ENCODE data around the gene B4GALT3.

DNA sequence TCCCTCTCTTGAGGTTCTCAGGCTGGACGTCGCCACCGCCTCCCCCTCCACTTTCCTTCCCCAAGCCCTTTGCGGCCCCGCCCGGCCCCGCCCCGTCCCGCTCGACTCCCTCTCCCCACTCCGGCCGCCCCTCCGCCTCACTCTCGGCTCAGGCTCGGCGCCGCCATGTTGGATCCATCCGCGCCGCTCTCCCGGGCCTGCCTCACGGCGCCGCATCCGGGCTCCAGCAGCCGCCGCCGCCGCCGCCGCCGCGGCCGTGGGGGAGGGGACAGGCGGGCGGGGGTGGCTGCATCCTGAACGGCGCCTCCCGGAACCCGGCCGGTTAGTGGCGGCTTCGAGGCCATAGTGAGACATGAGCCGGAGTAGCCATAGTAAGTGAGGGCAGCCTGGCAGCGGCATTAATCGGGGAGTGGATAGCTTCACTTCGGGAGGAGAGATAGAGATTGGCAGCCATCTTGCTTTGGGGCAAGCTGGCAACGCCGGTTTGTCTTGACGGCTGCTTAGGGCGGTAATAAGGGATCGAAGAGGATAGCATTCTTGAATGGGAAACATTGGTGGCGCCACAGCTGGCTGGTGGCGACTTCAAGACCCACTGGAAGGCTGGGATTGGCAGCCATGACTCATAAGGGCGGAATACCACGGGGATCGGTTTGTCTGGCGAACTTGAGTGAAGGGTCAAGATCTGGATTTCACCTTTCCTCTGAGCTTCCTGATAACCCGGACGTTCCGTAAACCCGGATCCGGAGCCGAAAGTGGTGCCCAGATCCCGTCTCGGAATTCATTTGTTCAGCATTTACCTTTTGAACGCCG lies 44.7 kb downstream of the B4GALT3 start, which contains the start of gene DEDD:
- TF ChIP-seq BACH2 (CRISPR knock-in tag; IDR thresholded peaks at IDR 0.05; ENCODE audit: borderline replicate concordance) (no peak), RARB (CRISPR knock-in tag; IDR thresholded peaks at IDR 0.05) (no peak), PPARA (CRISPR knock-in tag; IDR thresholded peaks at IDR 0.05; ENCODE audit: borderline replicate concordance) (no peak), ARNTL (CRISPR knock-in tag; IDR thresholded peaks at IDR 0.05; ENCODE audit: borderline replicate concordance, low read depth) (no peak), ZFP30 (CRISPR knock-in tag; IDR thresholded peaks at IDR 0.05) (no peak), GLIS3 (CRISPR knock-in tag; IDR thresholded peaks at IDR 0.05) (no peak), ISL1 (CRISPR knock-in tag; IDR thresholded peaks at IDR 0.05) (no peak), ZNF565 (CRISPR knock-in tag; conservative IDR thresholded peaks at IDR 0.05; ENCODE audit: low read depth) (no peak), TOX (CRISPR knock-in tag; IDR thresholded peaks at IDR 0.05; ENCODE audit: borderline replicate concordance) (0 out of 2 replicates have a peak, but pooled peaks have one; percentile 6)
- TF ChIP-seq, protein P1, sequence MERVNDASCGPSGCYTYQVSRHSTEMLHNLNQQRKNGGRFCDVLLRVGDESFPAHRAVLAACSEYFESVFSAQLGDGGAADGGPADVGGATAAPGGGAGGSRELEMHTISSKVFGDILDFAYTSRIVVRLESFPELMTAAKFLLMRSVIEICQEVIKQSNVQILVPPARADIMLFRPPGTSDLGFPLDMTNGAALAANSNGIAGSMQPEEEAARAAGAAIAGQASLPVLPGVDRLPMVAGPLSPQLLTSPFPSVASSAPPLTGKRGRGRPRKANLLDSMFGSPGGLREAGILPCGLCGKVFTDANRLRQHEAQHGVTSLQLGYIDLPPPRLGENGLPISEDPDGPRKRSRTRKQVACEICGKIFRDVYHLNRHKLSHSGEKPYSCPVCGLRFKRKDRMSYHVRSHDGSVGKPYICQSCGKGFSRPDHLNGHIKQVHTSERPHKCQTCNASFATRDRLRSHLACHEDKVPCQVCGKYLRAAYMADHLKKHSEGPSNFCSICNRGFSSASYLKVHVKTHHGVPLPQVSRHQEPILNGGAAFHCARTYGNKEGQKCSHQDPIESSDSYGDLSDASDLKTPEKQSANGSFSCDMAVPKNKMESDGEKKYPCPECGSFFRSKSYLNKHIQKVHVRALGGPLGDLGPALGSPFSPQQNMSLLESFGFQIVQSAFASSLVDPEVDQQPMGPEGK (CRISPR knock-in tag; IDR thresholded peaks at IDR 0.05; ENCODE audit: borderline replicate concordance), result no peak
- TF ChIP-seq, protein P2, sequence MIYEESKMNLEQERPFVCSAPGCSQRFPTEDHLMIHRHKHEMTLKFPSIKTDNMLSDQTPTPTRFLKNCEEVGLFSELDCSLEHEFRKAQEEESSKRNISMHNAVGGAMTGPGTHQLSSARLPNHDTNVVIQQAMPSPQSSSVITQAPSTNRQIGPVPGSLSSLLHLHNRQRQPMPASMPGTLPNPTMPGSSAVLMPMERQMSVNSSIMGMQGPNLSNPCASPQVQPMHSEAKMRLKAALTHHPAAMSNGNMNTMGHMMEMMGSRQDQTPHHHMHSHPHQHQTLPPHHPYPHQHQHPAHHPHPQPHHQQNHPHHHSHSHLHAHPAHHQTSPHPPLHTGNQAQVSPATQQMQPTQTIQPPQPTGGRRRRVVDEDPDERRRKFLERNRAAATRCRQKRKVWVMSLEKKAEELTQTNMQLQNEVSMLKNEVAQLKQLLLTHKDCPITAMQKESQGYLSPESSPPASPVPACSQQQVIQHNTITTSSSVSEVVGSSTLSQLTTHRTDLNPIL (CRISPR knock-in tag; IDR thresholded peaks at IDR 0.05; ENCODE audit: low read depth), result no peak
- TF ChIP-seq, protein P3, sequence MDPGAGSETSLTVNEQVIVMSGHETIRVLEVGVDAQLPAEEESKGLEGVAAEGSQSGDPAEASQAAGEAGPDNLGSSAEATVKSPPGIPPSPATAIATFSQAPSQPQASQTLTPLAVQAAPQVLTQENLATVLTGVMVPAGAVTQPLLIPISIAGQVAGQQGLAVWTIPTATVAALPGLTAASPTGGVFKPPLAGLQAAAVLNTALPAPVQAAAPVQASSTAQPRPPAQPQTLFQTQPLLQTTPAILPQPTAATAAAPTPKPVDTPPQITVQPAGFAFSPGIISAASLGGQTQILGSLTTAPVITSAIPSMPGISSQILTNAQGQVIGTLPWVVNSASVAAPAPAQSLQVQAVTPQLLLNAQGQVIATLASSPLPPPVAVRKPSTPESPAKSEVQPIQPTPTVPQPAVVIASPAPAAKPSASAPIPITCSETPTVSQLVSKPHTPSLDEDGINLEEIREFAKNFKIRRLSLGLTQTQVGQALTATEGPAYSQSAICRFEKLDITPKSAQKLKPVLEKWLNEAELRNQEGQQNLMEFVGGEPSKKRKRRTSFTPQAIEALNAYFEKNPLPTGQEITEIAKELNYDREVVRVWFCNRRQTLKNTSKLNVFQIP (CRISPR knock-in tag; IDR thresholded peaks at IDR 0.05; ENCODE audit: borderline replicate concordance, low read depth), result peak; percentile 24; the same call in 1 of the 2 replicates
- TF ChIP-seq, protein P4, sequence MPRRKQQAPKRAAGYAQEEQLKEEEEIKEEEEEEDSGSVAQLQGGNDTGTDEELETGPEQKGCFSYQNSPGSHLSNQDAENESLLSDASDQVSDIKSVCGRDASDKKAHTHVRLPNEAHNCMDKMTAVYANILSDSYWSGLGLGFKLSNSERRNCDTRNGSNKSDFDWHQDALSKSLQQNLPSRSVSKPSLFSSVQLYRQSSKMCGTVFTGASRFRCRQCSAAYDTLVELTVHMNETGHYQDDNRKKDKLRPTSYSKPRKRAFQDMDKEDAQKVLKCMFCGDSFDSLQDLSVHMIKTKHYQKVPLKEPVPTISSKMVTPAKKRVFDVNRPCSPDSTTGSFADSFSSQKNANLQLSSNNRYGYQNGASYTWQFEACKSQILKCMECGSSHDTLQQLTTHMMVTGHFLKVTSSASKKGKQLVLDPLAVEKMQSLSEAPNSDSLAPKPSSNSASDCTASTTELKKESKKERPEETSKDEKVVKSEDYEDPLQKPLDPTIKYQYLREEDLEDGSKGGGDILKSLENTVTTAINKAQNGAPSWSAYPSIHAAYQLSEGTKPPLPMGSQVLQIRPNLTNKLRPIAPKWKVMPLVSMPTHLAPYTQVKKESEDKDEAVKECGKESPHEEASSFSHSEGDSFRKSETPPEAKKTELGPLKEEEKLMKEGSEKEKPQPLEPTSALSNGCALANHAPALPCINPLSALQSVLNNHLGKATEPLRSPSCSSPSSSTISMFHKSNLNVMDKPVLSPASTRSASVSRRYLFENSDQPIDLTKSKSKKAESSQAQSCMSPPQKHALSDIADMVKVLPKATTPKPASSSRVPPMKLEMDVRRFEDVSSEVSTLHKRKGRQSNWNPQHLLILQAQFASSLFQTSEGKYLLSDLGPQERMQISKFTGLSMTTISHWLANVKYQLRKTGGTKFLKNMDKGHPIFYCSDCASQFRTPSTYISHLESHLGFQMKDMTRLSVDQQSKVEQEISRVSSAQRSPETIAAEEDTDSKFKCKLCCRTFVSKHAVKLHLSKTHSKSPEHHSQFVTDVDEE (CRISPR knock-in tag; IDR thresholded peaks at IDR 0.05), result peak; percentile 69

Data from SK-N-SH treated with all-trans-retinoic acid at 6 μM for 48 hours (cell line).